Fibroblast of the aortic adventitia (primary cell): ENCODE data around the gene TBCEL. TPM values are rescaled to one million over a fixed set of nuclear protein-coding genes. Genes with fewer than 3 reads are reported as not detected.
A peak's percentile ranks its signal among the peaks of the same experiment; 100 is the strongest.

Experiments
- DNase-seq: peaks from one replicate; pipeline ENCODE4 v3.0.0-alpha.2; 2010; ENCODE audit warnings: low read depth
- H3K4me3 ChIP-seq: 2 replicates; pipeline ENCODE4 v1.5.1; 2011; ENCODE audit warnings: low read depth, mild to moderate bottlenecking, control low read depth, low read length, moderate library complexity
- CTCF ChIP-seq: IDR thresholded peaks from 2 replicates; pipeline ENCODE4 v1.5.1; 2011; ENCODE audit warnings: mild to moderate bottlenecking, low read length, control low read depth, inconsistent platforms; ENCODE audit not compliant: insufficient read depth
- total RNA-seq: library from RNA; depleted of rRNA; stranded (reverse); fragments of >200 nt; gene quantifications from 2 replicates; pipeline ENCODE4 v1.2.3, GENCODE V29; 2012; ENCODE audit warnings: low replicate concordance

The TBCEL gene
- total RNA-seq, 1 donor: 30.7 TPM

GRCh38 chr11:121082670-121083069 lies 58.8 kb downstream of the TBCEL start:
- H3K4me3 ChIP-seq: no peak overlapping the region
- TF ChIP-seq CTCF: no peak
- DNase-seq: peak; percentile 2

- no peak for TF ChIP-seq CTCF
- no peak for DNase-seq
Measured at GRCh38 chr11:121086866-121087265, 63.0 kb downstream of the TBCEL start.

GRCh38 chr11:121089566-121089965 lies 65.7 kb downstream of the TBCEL start:
- DNase-seq: no peak
- no peak for TF ChIP-seq CTCF
- no peak overlapping the region for H3K4me3 ChIP-seq

More at GRCh38 chr11:121086866-121087265, 63.0 kb downstream of the TBCEL start:
- H3K4me3 ChIP-seq: no peak overlapping the region

- DNase-seq: no peak
- no peak overlapping the region for H3K4me3 ChIP-seq
- no peak for TF ChIP-seq CTCF
Measured at GRCh38 chr11:121090145-121090721, 66.3 kb downstream of the TBCEL start.

GRCh38 chr11:121091492-121092152 lies 67.7 kb downstream of the TBCEL start:
- no peak overlapping the region for H3K4me3 ChIP-seq
- DNase-seq: no peak
- TF ChIP-seq CTCF: no peak

- no peak overlapping the region for H3K4me3 ChIP-seq
- no peak for TF ChIP-seq CTCF
- no peak for DNase-seq
Measured at GRCh38 chr11:121095561-121095960, 71.7 kb downstream of the TBCEL start.

- H3K4me3 ChIP-seq: no peak overlapping the region
- DNase-seq: no peak
- TF ChIP-seq CTCF: no peak
Measured at GRCh38 chr11:121099364-121099763, 75.5 kb downstream of the TBCEL start.
